ENCODE data around the gene RAD9A.

DNA sequence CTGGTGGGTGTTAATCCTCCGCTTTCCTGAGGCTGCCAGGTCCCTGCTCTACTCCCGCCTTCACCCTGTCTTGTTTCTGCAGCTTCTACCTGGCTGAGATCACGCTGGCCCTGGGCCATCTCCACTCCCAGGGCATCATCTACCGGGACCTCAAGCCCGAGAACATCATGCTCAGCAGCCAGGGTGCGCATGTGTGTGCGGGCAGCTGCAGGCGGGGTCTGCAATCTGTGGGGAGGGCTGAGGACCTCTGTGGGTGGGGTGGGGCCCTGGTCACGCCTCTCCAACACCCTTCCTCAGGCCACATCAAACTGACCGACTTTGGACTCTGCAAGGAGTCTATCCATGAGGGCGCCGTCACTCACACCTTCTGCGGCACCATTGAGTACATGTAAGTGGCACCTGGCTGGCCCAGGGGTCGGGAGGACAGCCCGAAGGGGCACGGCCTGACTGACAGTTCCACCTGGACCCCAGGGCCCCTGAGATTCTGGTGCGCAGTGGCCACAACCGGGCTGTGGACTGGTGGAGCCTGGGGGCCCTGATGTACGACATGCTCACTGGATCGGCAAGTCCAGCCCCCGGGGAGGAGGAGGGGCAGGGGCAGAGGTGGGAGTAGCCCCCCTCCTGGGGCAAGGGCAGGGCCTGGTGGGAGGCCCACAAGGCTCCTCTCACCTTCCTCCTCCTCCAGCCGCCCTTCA is 41.0 kb downstream of the RAD9A start:
- TF ChIP-seq, protein P1, sequence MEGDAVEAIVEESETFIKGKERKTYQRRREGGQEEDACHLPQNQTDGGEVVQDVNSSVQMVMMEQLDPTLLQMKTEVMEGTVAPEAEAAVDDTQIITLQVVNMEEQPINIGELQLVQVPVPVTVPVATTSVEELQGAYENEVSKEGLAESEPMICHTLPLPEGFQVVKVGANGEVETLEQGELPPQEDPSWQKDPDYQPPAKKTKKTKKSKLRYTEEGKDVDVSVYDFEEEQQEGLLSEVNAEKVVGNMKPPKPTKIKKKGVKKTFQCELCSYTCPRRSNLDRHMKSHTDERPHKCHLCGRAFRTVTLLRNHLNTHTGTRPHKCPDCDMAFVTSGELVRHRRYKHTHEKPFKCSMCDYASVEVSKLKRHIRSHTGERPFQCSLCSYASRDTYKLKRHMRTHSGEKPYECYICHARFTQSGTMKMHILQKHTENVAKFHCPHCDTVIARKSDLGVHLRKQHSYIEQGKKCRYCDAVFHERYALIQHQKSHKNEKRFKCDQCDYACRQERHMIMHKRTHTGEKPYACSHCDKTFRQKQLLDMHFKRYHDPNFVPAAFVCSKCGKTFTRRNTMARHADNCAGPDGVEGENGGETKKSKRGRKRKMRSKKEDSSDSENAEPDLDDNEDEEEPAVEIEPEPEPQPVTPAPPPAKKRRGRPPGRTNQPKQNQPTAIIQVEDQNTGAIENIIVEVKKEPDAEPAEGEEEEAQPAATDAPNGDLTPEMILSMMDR (IDR thresholded peaks at IDR 0.05; ENCODE audit: insufficient read depth, low read depth, low read length) = no peak
- TF ChIP-seq EZH2 (IDR thresholded peaks at IDR 0.05; ENCODE audit: insufficient read depth, low read length) = no peak

Measured in astrocyte (in vitro differentiated cells and primary cell).